HepG2 (cell line): ENCODE measurements around the gene AFF1. TPM values are rescaled to one million over a fixed set of nuclear protein-coding genes. Genes with fewer than 3 reads are reported as not detected.

Experiments used
- ATM ChIP-seq: fragments of 450-650 bp; IDR thresholded peaks from 2 replicates; pipeline ENCODE4 v1.7.1; 2017; ENCODE audit warnings: mild to moderate bottlenecking, borderline replicate concordance
- DBP ChIP-seq: sonication (generic); formaldehyde crosslinking; IDR thresholded peaks from 2 replicates; pipeline ENCODE4 v1.4.0; 2020; ENCODE audit warnings: missing genetic modification reagents; ENCODE audit errors: not compliant biosample characterization
- DNMT3B ChIP-seq: conservative IDR thresholded peaks from 2 replicates; pipeline ENCODE4 v1.6.1; 2016; ENCODE audit warnings: missing biosample characterization, control low read depth
- GATAD2A ChIP-seq: IDR thresholded peaks from 2 replicates; pipeline ENCODE4 v1.6.1; 2016
- GPBP1L1 ChIP-seq: sonication (generic); formaldehyde crosslinking; IDR thresholded peaks from 2 replicates; pipeline ENCODE4 v1.5.0; 2020; ENCODE audit warnings: mild to moderate bottlenecking, missing genetic modification reagents
- KDM1A ChIP-seq: IDR thresholded peaks from 2 replicates; pipeline ENCODE4 v1.6.1; 2016; ENCODE audit warnings: missing compliant biosample characterization
- KLF9 ChIP-seq: IDR thresholded peaks from 2 replicates; pipeline ENCODE4 v1.6.1; 2016; ENCODE audit warnings: low read depth
- KMT2A ChIP-seq: sonication (generic); formaldehyde crosslinking; IDR thresholded peaks from 2 replicates; pipeline ENCODE4 v1.4.0; 2020; ENCODE audit warnings: missing genetic modification reagents
- NR2C2 ChIP-seq: sonication (generic); formaldehyde crosslinking; IDR thresholded peaks from 2 replicates; pipeline ENCODE4 v1.4.0; 2020; ENCODE audit warnings: missing genetic modification reagents, mild to moderate bottlenecking, moderate library complexity, borderline replicate concordance
- PAF1 ChIP-seq: IDR thresholded peaks from 2 replicates; pipeline ENCODE4 v1.6.1; 2016; ENCODE audit warnings: missing genetic modification reagents, missing compliant biosample characterization
- RELA ChIP-seq: sonication (generic); formaldehyde crosslinking; IDR thresholded peaks from 2 replicates; pipeline ENCODE4 v1.4.0; 2020; ENCODE audit warnings: missing genetic modification reagents
- SNAI1 ChIP-seq: sonication (generic); formaldehyde crosslinking; IDR thresholded peaks from 2 replicates; pipeline ENCODE4 v1.5.0; 2020; ENCODE audit warnings: mild to moderate bottlenecking, missing genetic modification reagents, borderline replicate concordance
- SP4 ChIP-seq: sonication (generic); formaldehyde crosslinking; IDR thresholded peaks from 2 replicates; pipeline ENCODE4 v1.8.1; 2023; ENCODE audit warnings: mild to moderate bottlenecking, missing genetic modification reagents
- THAP11 ChIP-seq: IDR thresholded peaks from 2 replicates; pipeline ENCODE4 v1.6.1; 2016; ENCODE audit warnings: missing biosample characterization, missing genetic modification reagents
- ZMYM4 ChIP-seq: sonication (generic); formaldehyde crosslinking; IDR thresholded peaks from 2 replicates; pipeline ENCODE4 v1.8.1; 2023; ENCODE audit warnings: mild to moderate bottlenecking, missing genetic modification reagents
- ZNF44 ChIP-seq: sonication (generic); formaldehyde crosslinking; IDR thresholded peaks from 2 replicates; pipeline ENCODE4 v1.5.1; 2020; ENCODE audit warnings: mild to moderate bottlenecking, missing genetic modification reagents
- ZNF503 ChIP-seq: sonication (generic); formaldehyde crosslinking; IDR thresholded peaks from 2 replicates; pipeline ENCODE4 v1.4.0; 2020; ENCODE audit warnings: missing genetic modification reagents
- ZNF512 ChIP-seq: sonication (generic); formaldehyde crosslinking; IDR thresholded peaks from 2 replicates; pipeline ENCODE4 v1.4.0; 2020; ENCODE audit warnings: mild to moderate bottlenecking, missing genetic modification reagents
- ZNF543 ChIP-seq: sonication (generic); formaldehyde crosslinking; IDR thresholded peaks from 2 replicates; pipeline ENCODE4 v1.4.0; 2020; ENCODE audit warnings: mild to moderate bottlenecking, missing genetic modification reagents
- ZNF552 ChIP-seq: sonication (generic); formaldehyde crosslinking; IDR thresholded peaks from 2 replicates; pipeline ENCODE4 v1.9.0; 2022; ENCODE audit warnings: missing genetic modification reagents, mild to moderate bottlenecking, borderline replicate concordance
- ZNF75D ChIP-seq: sonication (generic); formaldehyde crosslinking; IDR thresholded peaks from 2 replicates; pipeline ENCODE4 v1.8.1; 2023; ENCODE audit warnings: missing genetic modification reagents, mild to moderate bottlenecking, borderline replicate concordance
- polyA plus RNA-seq, 8 experiments: library from polyadenylated mRNA; depleted of rRNA in 3 of 8; stranded (reverse) in 7 of 8; unstranded in 1 of 8; fragments of >200 nt; fragmentation: Illumina TruSeq in 4 of 8; extraction: Trizol in 4 of 8; gene quantifications; 2 replicates each; pipeline versions ENCODE4 v1.2.1 to v1.2.3, GENCODE V29; 2011 to 2016; ENCODE audit warnings: low read depth in 4 of 8, missing spikeins in 1 of 8, mixed read lengths in 1 of 8; ENCODE audit not compliant: insufficient read depth in 1 of 8
- total RNA-seq, 5 experiments: library from RNA; depleted of rRNA; stranded (reverse); fragments of >200 nt; fragmentation: Illumina TruSeq; extraction: Trizol; gene quantifications; 2 replicates each; pipeline ENCODE4 v1.2.3, GENCODE V29; 2016; ENCODE audit warnings: low read depth in 1 of 5

AFF1 gene
- total and polyA plus RNA-seq, 2 of the 13 experiments (the other 11 are each of a cell fraction or from before 2014, with no cell fraction given) = 15.5 to 15.9 TPM

GRCh38 chr4:86993909-86994681, 59.3 kb downstream of the AFF1 start (continued):
- TF ChIP-seq KDM1A (CRISPR knock-in tag) (0 out of 2 replicates have a peak, but pooled peaks have one; percentile 41), THAP11 (CRISPR knock-in tag) (peak; percentile 72), SNAI1 (CRISPR knock-in tag) (no peak), ZNF543 (no peak), NR2C2 (CRISPR knock-in tag) (peak; percentile 62; the same call in 1 of the 2 replicates), DNMT3B (CRISPR knock-in tag) (no peak), KLF9 (CRISPR knock-in tag) (no peak), ZNF503 (CRISPR knock-in tag) (no peak), ZNF552 (CRISPR knock-in tag) (no peak), ZNF512 (CRISPR knock-in tag) (no peak), ZMYM4 (CRISPR knock-in tag) (peak; percentile 95), RELA (CRISPR knock-in tag) (no peak), PAF1 (CRISPR knock-in tag) (no peak), SP4 (no peak), GPBP1L1 (CRISPR knock-in tag) (no peak), ZNF75D (CRISPR knock-in tag) (no peak), DBP (CRISPR knock-in tag) (no peak), ZNF44 (CRISPR knock-in tag) (peak; percentile 76; the same call in 1 of the 2 replicates), GATAD2A (peak; percentile 100), KMT2A (CRISPR knock-in tag) (peak; percentile 76), ATM (no peak)
